RWPE1 (cell line): Measurements from ENCODE around the gene PAX5.
"Not testable (repeated sequence)": the region's sequence is repeated elsewhere in the genome, so short reads cannot be mapped to it uniquely, and the experiment has no call there.

ENCODE experiments used
- CTCF ChIA-PET: fragments of 350-600 bp; sonication (Branson Sonifier 250); formaldehyde crosslinking; extraction: SDS; loops from one replicate; lab custom pipeline; 2021; lab: Yijun Ruan, JAX
- POLR2A ChIA-PET: fragments of 400-600 bp; formaldehyde crosslinking; extraction: SDS; loops from one replicate; lab custom pipeline; 2020; ENCODE audit warnings: antibody characterized with exemption; ENCODE audit not compliant: low non-redundant PET; lab: Yijun Ruan, JAX
- DNase-seq: peaks from one replicate; pipeline ENCODE4 v3.0.0; 2012; ENCODE audit warnings: low spot score
- H3K27ac ChIP-seq: fragments of 450-650 bp; 2 replicates; pipeline ENCODE4 v1.5.1; 2017
- TF ChIP-seq, protein P1 (sequence below): fragments of 450-650 bp; conservative IDR thresholded peaks from 2 replicates; pipeline ENCODE4 v1.5.1; 2017; ENCODE audit warnings: low read depth, mild to moderate bottlenecking

Gene PAX5

DNA sequence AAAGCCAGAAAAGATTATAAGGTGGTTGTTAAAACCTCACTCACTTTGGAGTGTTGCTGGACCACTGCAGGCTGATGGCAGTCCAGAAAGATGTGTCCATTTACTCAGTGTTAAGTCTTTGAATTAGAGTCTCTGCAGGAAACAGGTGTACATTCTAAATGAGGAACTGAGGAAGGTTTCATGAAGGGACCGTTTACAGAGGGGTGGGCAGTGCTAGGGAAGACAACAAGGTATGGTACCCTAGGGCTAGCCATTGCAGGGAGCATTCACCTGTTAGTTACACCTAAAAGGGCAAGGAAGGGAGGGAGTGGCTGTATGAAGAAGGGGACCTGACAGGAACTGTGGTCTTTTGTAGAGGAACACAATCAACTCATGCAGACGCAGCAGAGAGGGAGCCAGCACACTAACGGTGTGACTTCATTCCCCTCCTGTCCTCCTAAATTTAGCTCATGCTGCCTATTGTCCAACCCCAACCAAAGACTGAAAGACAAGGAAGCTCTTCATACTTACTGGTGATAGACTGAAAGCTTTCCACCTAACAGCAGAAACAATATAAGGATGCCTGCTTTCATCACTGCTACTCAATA is 32.2 kb upstream of the PAX5 start:
- no peak for DNase-seq
- TF ChIP-seq, protein P1, sequence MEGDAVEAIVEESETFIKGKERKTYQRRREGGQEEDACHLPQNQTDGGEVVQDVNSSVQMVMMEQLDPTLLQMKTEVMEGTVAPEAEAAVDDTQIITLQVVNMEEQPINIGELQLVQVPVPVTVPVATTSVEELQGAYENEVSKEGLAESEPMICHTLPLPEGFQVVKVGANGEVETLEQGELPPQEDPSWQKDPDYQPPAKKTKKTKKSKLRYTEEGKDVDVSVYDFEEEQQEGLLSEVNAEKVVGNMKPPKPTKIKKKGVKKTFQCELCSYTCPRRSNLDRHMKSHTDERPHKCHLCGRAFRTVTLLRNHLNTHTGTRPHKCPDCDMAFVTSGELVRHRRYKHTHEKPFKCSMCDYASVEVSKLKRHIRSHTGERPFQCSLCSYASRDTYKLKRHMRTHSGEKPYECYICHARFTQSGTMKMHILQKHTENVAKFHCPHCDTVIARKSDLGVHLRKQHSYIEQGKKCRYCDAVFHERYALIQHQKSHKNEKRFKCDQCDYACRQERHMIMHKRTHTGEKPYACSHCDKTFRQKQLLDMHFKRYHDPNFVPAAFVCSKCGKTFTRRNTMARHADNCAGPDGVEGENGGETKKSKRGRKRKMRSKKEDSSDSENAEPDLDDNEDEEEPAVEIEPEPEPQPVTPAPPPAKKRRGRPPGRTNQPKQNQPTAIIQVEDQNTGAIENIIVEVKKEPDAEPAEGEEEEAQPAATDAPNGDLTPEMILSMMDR: no peak
- no peak overlapping the region for H3K27ac ChIP-seq
- ChIA-PET POLR2A (no interaction called here), CTCF (interaction anchor here (0.5 kb wide), 1 partner anchor 189 kb away, joined by 4 read pairs; no protein-coding TSS in a partner anchor)

DNA sequence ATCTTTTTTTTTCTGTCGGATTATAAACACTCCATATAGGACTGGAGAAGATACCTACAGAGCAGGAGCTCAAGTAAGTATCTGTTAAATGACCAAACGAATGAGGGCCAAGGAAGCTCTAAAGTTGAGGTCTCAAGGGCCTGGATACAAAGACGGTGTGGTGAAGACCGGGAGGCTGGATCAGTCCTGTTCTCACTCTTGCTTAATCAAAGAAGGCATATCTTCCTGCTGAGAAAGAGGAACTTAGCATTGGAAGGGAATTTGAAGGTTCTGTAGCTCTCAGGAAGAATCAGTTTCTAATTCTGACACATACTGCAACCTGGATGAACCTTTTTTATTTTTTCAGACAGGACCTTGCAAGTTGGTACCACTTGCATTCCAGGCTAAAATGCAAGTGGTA is 28.3 kb upstream of the PAX5 start:
- CTCF ChIA-PET: interaction anchor here (0.7 kb wide), 1 partner anchor 38 kb away, joined by 3 read pairs; no protein-coding TSS in a partner anchor
- POLR2A ChIA-PET: no interaction called here
- DNase-seq: no peak
- TF ChIP-seq, protein P1: no peak
- no peak overlapping the region for H3K27ac ChIP-seq

- POLR2A ChIA-PET: no interaction called here
- CTCF ChIA-PET: no interaction called here
These were observed 27.7 kb upstream of the PAX5 start for GRCh38 chr9:37061768-37062167.

DNA sequence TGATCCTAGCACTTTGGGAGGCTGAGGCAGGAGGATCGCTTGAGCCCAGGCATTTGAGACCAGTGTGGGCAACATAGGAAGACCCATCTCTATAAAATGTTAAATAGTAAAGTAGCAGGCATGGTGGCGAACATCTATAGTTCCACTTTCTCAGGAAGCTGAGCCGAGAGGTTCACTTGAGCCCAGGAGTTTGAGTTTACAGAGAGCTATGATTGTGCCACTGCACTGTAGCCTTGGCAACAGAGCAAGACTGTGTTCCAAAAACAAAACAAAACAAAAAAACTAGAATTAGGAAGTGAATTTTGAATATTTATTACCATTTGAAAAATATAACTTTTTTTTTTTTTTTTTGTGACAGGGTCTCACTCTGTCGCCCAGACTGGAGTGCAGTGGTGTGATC is 26.8 kb upstream of the PAX5 start:
- TF ChIP-seq, protein P1: no peak
- no peak overlapping the region for H3K27ac ChIP-seq
- ChIA-PET POLR2A (no interaction called here), CTCF (interaction anchor here (0.7 kb wide), 2 partner anchors 42 to 269 kb away, joined by 3 read pairs; no protein-coding TSS in a partner anchor)
- DNase-seq: no peak

More at GRCh38 chr9:37061768-37062167, 27.7 kb upstream of the PAX5 start:
- H3K27ac ChIP-seq: no peak overlapping the region
- TF ChIP-seq, protein P1: no peak
- DNase-seq: no peak

GRCh38 chr9:37056046-37056920 is 22.2 kb upstream of the PAX5 start:
- no peak for DNase-seq
- CTCF ChIA-PET: interaction anchor here (0.6 kb wide), 1 partner anchor 21 kb away, joined by 3 read pairs; no protein-coding TSS in a partner anchor
- H3K27ac ChIP-seq: no peak overlapping the region
- POLR2A ChIA-PET: no interaction called here
- TF ChIP-seq, protein P1: no peak

DNA sequence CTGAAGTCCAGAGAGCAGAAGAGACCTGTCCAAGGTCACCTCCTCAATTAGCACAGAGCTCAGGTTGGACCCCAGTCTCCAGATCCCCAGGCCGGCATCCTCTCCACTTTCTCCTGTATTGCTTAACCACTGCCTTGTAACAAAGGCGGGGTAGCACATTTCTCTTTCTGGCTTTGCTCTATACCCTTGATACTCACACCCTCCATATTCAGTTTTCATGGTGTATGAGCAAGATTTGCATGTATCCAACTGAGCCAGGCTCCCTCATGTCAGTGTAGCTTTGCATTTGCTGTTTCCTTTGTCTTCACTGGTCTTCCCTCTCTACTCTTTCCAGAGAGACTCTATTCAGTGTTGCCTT is 20.3 kb upstream of the PAX5 start:
- DNase-seq, CTCF ChIA-PET, POLR2A ChIA-PET, H3K27ac ChIP-seq: not testable (repeated sequence)
